ENCODE results near the gene POLR2H. TPM values are rescaled to one million over a fixed set of nuclear protein-coding genes. Genes with fewer than 3 reads are reported as not detected.

POLR2H gene
- polyA plus RNA-seq, 1 donor (not counting 4 experiments of a cell fraction or from before 2014, with no cell fraction given) = 202 TPM

DNA sequence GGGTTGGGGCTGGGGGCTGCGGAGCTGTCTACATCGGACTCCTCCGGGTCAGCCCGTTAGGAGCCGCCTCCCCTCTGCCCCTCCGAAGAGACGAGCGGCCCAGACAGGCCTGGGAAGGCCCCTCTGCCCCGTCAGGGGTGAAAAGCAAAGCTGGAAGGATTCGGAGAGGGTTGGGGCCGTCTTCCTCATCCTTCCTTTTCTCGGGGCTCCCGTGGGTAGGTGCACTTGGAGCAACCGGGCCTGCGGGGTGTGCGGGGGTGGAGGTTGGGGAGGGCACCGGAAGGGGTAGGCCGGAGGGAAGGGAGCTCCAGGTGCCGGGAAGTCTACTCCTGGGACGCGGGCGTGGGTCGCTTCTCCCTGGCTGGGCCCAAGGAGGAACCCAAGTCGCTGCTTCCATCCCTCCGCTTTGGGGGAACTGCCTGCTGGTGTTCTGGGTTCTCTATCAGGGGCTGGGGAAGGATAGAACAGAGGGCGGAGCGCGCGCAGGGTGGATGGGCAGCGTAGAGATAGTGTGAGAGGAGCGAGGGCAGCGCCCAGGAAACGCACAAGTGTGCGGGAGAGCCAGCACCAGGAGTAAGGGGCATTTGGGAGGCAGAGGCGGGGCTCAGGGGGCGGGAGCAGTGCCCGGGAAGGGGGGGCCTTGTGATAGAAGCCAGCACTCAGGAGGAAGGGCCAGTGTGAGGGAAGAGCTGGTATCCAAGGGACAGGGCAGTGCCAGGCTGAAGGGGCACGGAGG, 590 bp downstream of the POLR2H start:
- Histone ChIP-seq H3K9me3 (ENCODE audit: control insufficient read depth, low read depth, low read length) (no peaks in the 10 kb centered on the region), H3K4me2 (ENCODE audit: control insufficient read depth, extremely low read depth, insufficient read depth, low read depth, low read length) (peak overlapping the region; percentile 74), H3K79me2 (ENCODE audit: control insufficient read depth, insufficient read depth, low read length) (peaks cover 25% of the 10 kb centered on the region), H3K27me3 (ENCODE audit: control insufficient read depth, extremely low read depth, insufficient read depth, low read length) (no peaks in the 10 kb centered on the region), H3K36me3 (ENCODE audit: control insufficient read depth in 2 of 2, extremely low read depth in 1 of 2, insufficient read depth in 2 of 2, low read length in 2 of 2) (peaks cover 12 to 16% of the 10 kb centered on the region in 2 experiments), H2AFZ (ENCODE audit: control insufficient read depth, low read length) (peak overlapping the region; percentile 63), H3K9me1 (ENCODE audit: control insufficient read depth, extremely low read depth, insufficient read depth, low read length) (no peaks in the 10 kb centered on the region), H3K27ac (ENCODE audit: control insufficient read depth, insufficient read depth, low read length) (peak overlapping the region; percentile 82), H3K4me1 (ENCODE audit: control insufficient read depth, extremely low read depth, insufficient read depth, low read length) (peaks cover 22% of the 10 kb centered on the region), H3K4me3 (ENCODE audit: control insufficient read depth in 2 of 3, extremely low read depth in 1 of 3, insufficient read depth in 2 of 3, low read depth in 1 of 3, low read length in 3 of 3) (peak overlapping the region; percentile 59 to 97 (median 95)), H4K20me1 (ENCODE audit: control insufficient read depth, extremely low read depth, insufficient read depth, low read length) (no peaks in the 10 kb centered on the region), H3K9ac (ENCODE audit: control insufficient read depth, extremely low read depth, insufficient read depth, low read length) (peak overlapping the region; percentile 83)
- DNase-seq (ENCODE audit: low read depth, low spot score) = no peak
- no peak for FAIRE-seq
- no peak for TF ChIP-seq CTCF (optimal IDR thresholded peaks at IDR 0.05 in 1 of 3, IDR thresholded peaks at IDR 0.05 in 1 of 3, conservative IDR thresholded peaks at IDR 0.05 in 1 of 3; ENCODE audit: extremely low read depth in 1 of 3, insufficient read depth in 2 of 3, low read length in 3 of 3)
- no peak for TF ChIP-seq EZH2 (IDR thresholded peaks at IDR 0.05; ENCODE audit: low read length)
- dilution Hi-C loops (cut with MboI; ENCODE audit: extremely low pct_ligation_motif_present, low sequenced_read_pairs) = no loop called here

DNA sequence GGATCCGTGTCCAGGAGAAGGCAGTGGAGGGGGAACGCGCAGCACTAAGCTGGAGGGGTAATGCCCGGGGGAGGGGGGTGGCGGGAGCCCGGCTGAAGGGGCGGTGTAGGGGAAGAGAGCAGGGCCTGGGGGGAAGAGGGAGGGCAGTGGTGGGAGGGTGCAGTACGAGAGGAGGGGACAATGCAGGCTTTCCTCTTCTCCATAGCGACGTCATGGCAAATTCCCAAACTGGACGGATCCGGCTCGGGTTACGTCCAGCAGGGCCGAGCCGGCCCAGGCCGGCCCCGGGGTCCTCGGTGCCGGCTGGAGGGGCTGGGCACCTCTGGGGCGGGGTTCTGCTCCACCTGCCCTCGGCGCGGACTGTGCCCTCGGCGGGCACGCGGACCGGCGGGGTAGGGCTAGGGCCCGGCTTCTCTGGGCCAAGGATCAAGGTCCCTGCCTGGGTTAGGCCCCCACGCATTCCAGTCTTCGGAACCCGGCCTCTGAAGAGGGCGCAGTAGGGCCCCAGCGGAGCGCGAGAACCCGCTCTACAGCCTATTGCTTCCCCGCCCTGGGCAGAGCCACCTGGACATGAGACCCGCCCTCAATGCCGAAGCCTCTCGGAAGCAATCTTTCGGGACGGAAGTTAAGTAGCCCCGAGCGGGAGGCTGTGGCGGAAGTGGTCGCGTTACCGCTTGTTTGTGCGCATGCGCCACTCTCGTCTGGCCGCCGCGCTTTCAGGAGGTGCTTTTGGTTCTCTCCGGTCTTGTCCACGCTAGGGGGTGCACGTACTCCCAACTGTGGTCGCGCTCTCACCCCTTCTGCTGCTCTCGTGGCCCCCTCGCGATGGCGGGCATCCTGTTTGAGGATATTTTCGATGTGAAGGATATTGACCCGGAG, 1.4 kb downstream of the POLR2H start:
- H3K4me2 ChIP-seq (ENCODE audit: control insufficient read depth, extremely low read depth, insufficient read depth, low read depth, low read length) = peak overlapping the region; percentile 74
- H3K9ac ChIP-seq (ENCODE audit: control insufficient read depth, extremely low read depth, insufficient read depth, low read length) = peak overlapping the region; percentile 83
- H4K20me1 ChIP-seq (ENCODE audit: control insufficient read depth, extremely low read depth, insufficient read depth, low read length) = no peaks in the 10 kb centered on the region
- peaks cover 13 to 16% of the 10 kb centered on the region in 2 experiments for H3K36me3 ChIP-seq (ENCODE audit: control insufficient read depth in 2 of 2, extremely low read depth in 1 of 2, insufficient read depth in 2 of 2, low read length in 2 of 2)
- FAIRE-seq (peak; percentile 82), DNase-seq (ENCODE audit: low read depth, low spot score) (peak; percentile 79)
- TF ChIP-seq EZH2 (IDR thresholded peaks at IDR 0.05; ENCODE audit: low read length) (no peak), CTCF (optimal IDR thresholded peaks at IDR 0.05 in 1 of 3, IDR thresholded peaks at IDR 0.05 in 1 of 3, conservative IDR thresholded peaks at IDR 0.05 in 1 of 3; ENCODE audit: extremely low read depth in 1 of 3, insufficient read depth in 2 of 3, low read length in 3 of 3) (peak in 2 of 3 experiments; percentile 55 to 57)
- dilution Hi-C loops (cut with MboI; ENCODE audit: extremely low pct_ligation_motif_present, low sequenced_read_pairs) = no loop called here
- no peaks in the 10 kb centered on the region for H3K9me1 ChIP-seq (ENCODE audit: control insufficient read depth, extremely low read depth, insufficient read depth, low read length)
- H3K27ac ChIP-seq (ENCODE audit: control insufficient read depth, insufficient read depth, low read length) = peak overlapping the region; percentile 82
- H2AFZ ChIP-seq (ENCODE audit: control insufficient read depth, low read length) = peak overlapping the region; percentile 86
- no peaks in the 10 kb centered on the region for H3K27me3 ChIP-seq (ENCODE audit: control insufficient read depth, extremely low read depth, insufficient read depth, low read length)
- peaks cover 22% of the 10 kb centered on the region for H3K4me1 ChIP-seq (ENCODE audit: control insufficient read depth, extremely low read depth, insufficient read depth, low read length)
- peak overlapping the region; percentile 59 to 97 (median 95) for H3K4me3 ChIP-seq (ENCODE audit: control insufficient read depth in 2 of 3, extremely low read depth in 1 of 3, insufficient read depth in 2 of 3, low read depth in 1 of 3, low read length in 3 of 3)
- no peaks in the 10 kb centered on the region for H3K9me3 ChIP-seq (ENCODE audit: control insufficient read depth, low read depth, low read length)
- H3K79me2 ChIP-seq (ENCODE audit: control insufficient read depth, insufficient read depth, low read length) = peaks cover 25% of the 10 kb centered on the region
